Gastrocnemius medialis (tissue), 4 donors: Measurements from ENCODE around the gene CGREF1. TPM values are rescaled to one million over a fixed set of nuclear protein-coding genes. Genes with fewer than 3 reads are reported as not detected.
"Not testable (repeated sequence)": the region's sequence is repeated elsewhere in the genome, so short reads cannot be mapped to it uniquely, and the experiment has no call there.

Experiments
- ATAC-seq, 2 donors: fragments of 150-250 bp; one replicate each; pipeline ENCODE4 v1.9.1; 2016
- DNase-seq, 2 donors: peaks; one replicate each; pipeline ENCODE4 v3.0.0-alpha.2; 2019
- H3K27ac ChIP-seq, 4 donors: fragments of 200-600 bp; sonication (generic); 1 replicate in 1 of 4; 2 replicates in 3 of 4; pipeline ENCODE4 v1.5.1; 2016 to 2018; ENCODE audit warnings: mild to moderate bottlenecking in 2 of 4, moderate library complexity in 1 of 4
- H3K27me3 ChIP-seq, 3 donors: fragments of 200-600 bp; sonication (generic) in 2 of 3; 1 replicate in 1 of 3; 2 replicates in 2 of 3; pipeline versions ENCODE4 v1.5.1 to v1.6.0; 2016 to 2019; ENCODE audit warnings: mild to moderate bottlenecking in 1 of 3, moderate library complexity in 1 of 3
- H3K36me3 ChIP-seq, 2 donors: fragments of 200-600 bp; sonication (generic) in 1 of 2; one replicate each; pipeline ENCODE4 v1.5.1; 2017 to 2018
- H3K4me1 ChIP-seq, 2 donors: fragments of 200-600 bp; sonication (generic) in 1 of 2; one replicate each; pipeline ENCODE4 v1.5.1; 2016 to 2017; ENCODE audit warnings: mild to moderate bottlenecking in 2 of 2
- H3K4me3 ChIP-seq, 4 donors: fragments of 200-600 bp; sonication (generic) in 3 of 4; 1 replicate in 1 of 4; 2 replicates in 3 of 4; pipeline ENCODE4 v1.5.1; 2016 to 2019; ENCODE audit warnings: mild to moderate bottlenecking in 2 of 4
- H3K9me3 ChIP-seq, 3 donors: fragments of 200-600 bp; sonication (generic) in 2 of 3; 1 replicate in 1 of 3; 2 replicates in 2 of 3; pipeline ENCODE4 v1.5.1; 2016 to 2019
- POLR2A ChIP-seq, 2 donors: fragments of 450-650 bp; IDR thresholded peaks; one replicate each; pipeline ENCODE4 v1.6.1; 2017; ENCODE audit warnings: antibody characterized with exemption in 2 of 2, mild to moderate bottlenecking in 2 of 2, moderate library complexity in 2 of 2
- in situ Hi-C, 4 donors: fragments of 200-750 bp; cut with MboI; loops; one replicate each; pipeline versions ENCODE4 v1.15.0 to v1.8.0; 2017; ENCODE audit warnings: low sequenced_read_pairs in 4 of 4
- intact Hi-C: fragments of 100-400 bp; cut with DNase I; formaldehyde crosslinking; loops from one replicate; pipeline ENCODE4 v1.15.1; 2023; ENCODE audit warnings: low total_unique reads
- total RNA-seq, 4 donors: library from RNA; depleted of rRNA; stranded (reverse); fragments of >200 nt; gene quantifications; one replicate each; pipeline versions ENCODE4 v1.1.0 to v1.2.3, GENCODE V29; 2016
- TF ChIP-seq, protein P1 (sequence below), 5 experiments: fragments of 450-650 bp in 3 of 5; fragments of 200-600 bp in 2 of 5; sonication (generic) in 2 of 5; IDR thresholded peaks in 4 of 5; conservative IDR thresholded peaks in 1 of 5; 1 replicate in 4 of 5; 2 replicates in 1 of 5; pipeline ENCODE4 v1.5.1; 2016 to 2019; ENCODE audit warnings: antibody characterized with exemption in 5 of 5, mild to moderate bottlenecking in 3 of 5, moderate library complexity in 3 of 5

CGREF1 gene
- total RNA-seq, 4 donors from 2014 or later, result 1.2 to 7.1 (median 4.3) TPM

- peak; percentile 22 to 32 for ATAC-seq
- Histone ChIP-seq H3K4me3 (peak within 1 kb of the TSS; percentile 44 to 51 (median 49)), H3K36me3 (no peaks in the 10 kb centered on the region), H3K27me3 (no peaks in the 10 kb centered on the region), H3K9me3 (no peaks in the 10 kb centered on the region), H3K4me1 (peaks cover 15 to 28% of the 10 kb centered on the region in 2 donors), H3K27ac (peak within 1 kb of the TSS; percentile 75 to 95 (median 86))
- intact Hi-C loops, result no loop called here
- TF ChIP-seq, protein P1, sequence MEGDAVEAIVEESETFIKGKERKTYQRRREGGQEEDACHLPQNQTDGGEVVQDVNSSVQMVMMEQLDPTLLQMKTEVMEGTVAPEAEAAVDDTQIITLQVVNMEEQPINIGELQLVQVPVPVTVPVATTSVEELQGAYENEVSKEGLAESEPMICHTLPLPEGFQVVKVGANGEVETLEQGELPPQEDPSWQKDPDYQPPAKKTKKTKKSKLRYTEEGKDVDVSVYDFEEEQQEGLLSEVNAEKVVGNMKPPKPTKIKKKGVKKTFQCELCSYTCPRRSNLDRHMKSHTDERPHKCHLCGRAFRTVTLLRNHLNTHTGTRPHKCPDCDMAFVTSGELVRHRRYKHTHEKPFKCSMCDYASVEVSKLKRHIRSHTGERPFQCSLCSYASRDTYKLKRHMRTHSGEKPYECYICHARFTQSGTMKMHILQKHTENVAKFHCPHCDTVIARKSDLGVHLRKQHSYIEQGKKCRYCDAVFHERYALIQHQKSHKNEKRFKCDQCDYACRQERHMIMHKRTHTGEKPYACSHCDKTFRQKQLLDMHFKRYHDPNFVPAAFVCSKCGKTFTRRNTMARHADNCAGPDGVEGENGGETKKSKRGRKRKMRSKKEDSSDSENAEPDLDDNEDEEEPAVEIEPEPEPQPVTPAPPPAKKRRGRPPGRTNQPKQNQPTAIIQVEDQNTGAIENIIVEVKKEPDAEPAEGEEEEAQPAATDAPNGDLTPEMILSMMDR (IDR thresholded peaks at IDR 0.05 in 4 of 5, conservative IDR thresholded peaks at IDR 0.05 in 1 of 5), result no peak
- peak in 1 of 2 donors; percentile 32 for TF ChIP-seq POLR2A (IDR thresholded peaks at IDR 0.05)
- peak; percentile 54 to 77 for DNase-seq
- in situ Hi-C loops, result no loop called here
Measured at GRCh38 chr2:27078267-27079194, 40.4 kb downstream of the CGREF1 start, which contains the start of gene EMILIN1. Gene EMILIN1, plus strand, starts transcription at chr2:27078615. Its CDS starts 451 bp downstream, at chr2:27079066.

DNA sequence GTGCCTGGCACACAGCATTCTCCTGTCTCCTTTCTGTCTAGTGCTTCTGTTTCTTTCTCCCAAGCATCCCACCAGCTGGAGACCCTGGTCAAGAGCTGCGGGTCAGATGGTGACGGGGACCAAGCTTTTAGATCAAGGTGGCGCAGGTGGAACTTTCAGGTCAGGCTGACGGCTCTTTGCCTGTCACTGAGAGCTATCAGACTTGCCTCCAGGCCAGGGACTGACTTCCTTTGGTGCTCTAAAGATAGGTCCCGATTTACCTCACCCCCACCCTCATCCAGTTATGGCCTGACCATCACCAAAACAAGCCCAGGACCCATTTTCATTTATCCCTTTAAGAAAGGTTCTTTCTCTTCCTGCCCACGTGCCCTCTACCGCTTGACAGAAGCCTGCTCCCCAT is 41.7 kb downstream of the CGREF1 start:
- TF ChIP-seq, protein P1 (IDR thresholded peaks at IDR 0.05 in 4 of 5, conservative IDR thresholded peaks at IDR 0.05 in 1 of 5), result no peak
- no peak for TF ChIP-seq POLR2A (IDR thresholded peaks at IDR 0.05)
- DNase-seq, result no peak
- H3K4me3 ChIP-seq, result no peak overlapping the region
- H3K27me3 ChIP-seq, result no peaks in the 10 kb centered on the region
- ATAC-seq, result no peak
- in situ Hi-C loops (no loop called here), intact Hi-C loops (no loop called here)
- H3K9me3 ChIP-seq, result no peaks in the 10 kb centered on the region
- H3K27ac ChIP-seq, result peak overlapping the region in 2 of 4 donors; percentile 52 to 75
- H3K36me3 ChIP-seq, result no peaks in the 10 kb centered on the region
- peaks cover 15 to 23% of the 10 kb centered on the region in 2 donors for H3K4me1 ChIP-seq

- no peaks in the 10 kb centered on the region for H3K27me3 ChIP-seq
- H3K27ac ChIP-seq, result peak overlapping the region in 2 of 4 donors; percentile 1 to 52
- intact Hi-C loops (no loop called here), in situ Hi-C loops (no loop called here)
- no peak overlapping the region for H3K4me3 ChIP-seq
- no peak for TF ChIP-seq POLR2A (IDR thresholded peaks at IDR 0.05)
- TF ChIP-seq, protein P1 (IDR thresholded peaks at IDR 0.05 in 4 of 5, conservative IDR thresholded peaks at IDR 0.05 in 1 of 5), result no peak
- peaks cover 8 to 19% of the 10 kb centered on the region in 2 donors for H3K4me1 ChIP-seq
- no peaks in the 10 kb centered on the region for H3K36me3 ChIP-seq
- ATAC-seq, result no peak
- no peaks in the 10 kb centered on the region for H3K9me3 ChIP-seq
- no peak for DNase-seq
Measured at GRCh38 chr2:27076323-27076722, 42.6 kb downstream of the CGREF1 start.

- H3K27me3 ChIP-seq, intact Hi-C loops, ATAC-seq, in situ Hi-C loops, H3K9me3 ChIP-seq, H3K4me3 ChIP-seq, H3K36me3 ChIP-seq, DNase-seq: not testable (repeated sequence)
- peaks cover 11 to 18% of the 10 kb centered on the region in 2 donors for H3K4me1 ChIP-seq
- peak overlapping the region in 1 of 4 donors; percentile 52 for H3K27ac ChIP-seq
Measured at GRCh38 chr2:27075566-27075871, 43.4 kb downstream of the CGREF1 start.
